ENCODE measurements around the gene PKDREJ.

The PKDREJ gene

GRCh38 chr22:46290121-46290842 is 27.1 kb upstream of the PKDREJ start:
- ATAC-seq (ENCODE audit: low read depth) (no peak), DNase-seq (ENCODE audit: low spot score) (no peak)
- TF ChIP-seq, protein P1, sequence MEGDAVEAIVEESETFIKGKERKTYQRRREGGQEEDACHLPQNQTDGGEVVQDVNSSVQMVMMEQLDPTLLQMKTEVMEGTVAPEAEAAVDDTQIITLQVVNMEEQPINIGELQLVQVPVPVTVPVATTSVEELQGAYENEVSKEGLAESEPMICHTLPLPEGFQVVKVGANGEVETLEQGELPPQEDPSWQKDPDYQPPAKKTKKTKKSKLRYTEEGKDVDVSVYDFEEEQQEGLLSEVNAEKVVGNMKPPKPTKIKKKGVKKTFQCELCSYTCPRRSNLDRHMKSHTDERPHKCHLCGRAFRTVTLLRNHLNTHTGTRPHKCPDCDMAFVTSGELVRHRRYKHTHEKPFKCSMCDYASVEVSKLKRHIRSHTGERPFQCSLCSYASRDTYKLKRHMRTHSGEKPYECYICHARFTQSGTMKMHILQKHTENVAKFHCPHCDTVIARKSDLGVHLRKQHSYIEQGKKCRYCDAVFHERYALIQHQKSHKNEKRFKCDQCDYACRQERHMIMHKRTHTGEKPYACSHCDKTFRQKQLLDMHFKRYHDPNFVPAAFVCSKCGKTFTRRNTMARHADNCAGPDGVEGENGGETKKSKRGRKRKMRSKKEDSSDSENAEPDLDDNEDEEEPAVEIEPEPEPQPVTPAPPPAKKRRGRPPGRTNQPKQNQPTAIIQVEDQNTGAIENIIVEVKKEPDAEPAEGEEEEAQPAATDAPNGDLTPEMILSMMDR (IDR thresholded peaks at IDR 0.05; ENCODE audit: poor library complexity, severe bottlenecking): no peak
- no peak overlapping the region for H3K27ac ChIP-seq (ENCODE audit: poor library complexity, severe bottlenecking)
- peaks cover 7% of the 10 kb centered on the region; the same call in 1 of the 2 replicates for H3K36me3 ChIP-seq (ENCODE audit: low read depth)
- H3K4me1 ChIP-seq (ENCODE audit: insufficient read depth, poor library complexity, severe bottlenecking): no peaks in the 10 kb centered on the region
- H3K4me3 ChIP-seq (ENCODE audit: severe bottlenecking): no peak overlapping the region
- H3K27me3 ChIP-seq (ENCODE audit: insufficient read depth, poor library complexity, severe bottlenecking): no peaks in the 10 kb centered on the region
- H3K9me3 ChIP-seq (ENCODE audit: severe bottlenecking): no peaks in the 10 kb centered on the region

GRCh38 chr22:46289244-46289891 is 26.2 kb upstream of the PKDREJ start:
- TF ChIP-seq, protein P1 (IDR thresholded peaks at IDR 0.05; ENCODE audit: poor library complexity, severe bottlenecking): no peak

DNA sequence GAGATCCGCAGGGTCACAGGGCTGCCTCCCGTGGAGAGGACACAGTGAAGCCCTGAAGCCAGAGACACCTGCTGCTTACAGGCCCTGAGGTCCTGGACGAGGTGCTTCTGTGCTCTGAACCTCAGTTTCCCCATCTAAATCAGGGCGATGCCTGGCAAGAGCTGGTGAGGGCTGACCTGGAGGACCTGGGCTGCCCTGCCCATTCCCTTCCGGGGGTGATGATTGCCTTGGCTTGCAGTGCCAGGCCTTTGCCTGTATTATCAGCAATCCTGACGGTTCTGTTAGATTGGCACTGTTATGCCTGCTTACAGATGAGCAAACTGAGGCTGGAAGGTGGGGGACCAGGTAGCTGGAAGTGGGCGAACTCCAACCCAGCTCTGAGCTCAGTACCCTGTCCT is 25.7 kb upstream of the PKDREJ start:
- DNase-seq (ENCODE audit: low spot score) (no peak), ATAC-seq (ENCODE audit: low read depth) (no peak)
- Histone ChIP-seq H3K4me3 (ENCODE audit: severe bottlenecking) (no peak overlapping the region), H3K27me3 (ENCODE audit: insufficient read depth, poor library complexity, severe bottlenecking) (no peaks in the 10 kb centered on the region), H3K4me1 (ENCODE audit: insufficient read depth, poor library complexity, severe bottlenecking) (no peaks in the 10 kb centered on the region), H3K36me3 (ENCODE audit: low read depth) (peaks cover 18% of the 10 kb centered on the region), H3K9me3 (ENCODE audit: severe bottlenecking) (no peaks in the 10 kb centered on the region), H3K27ac (ENCODE audit: poor library complexity, severe bottlenecking) (no peak overlapping the region)
- TF ChIP-seq, protein P1 (IDR thresholded peaks at IDR 0.05; ENCODE audit: poor library complexity, severe bottlenecking): no peak

More at GRCh38 chr22:46289244-46289891, 26.2 kb upstream of the PKDREJ start:
- H3K4me1 ChIP-seq (ENCODE audit: insufficient read depth, poor library complexity, severe bottlenecking): no peaks in the 10 kb centered on the region
- H3K36me3 ChIP-seq (ENCODE audit: low read depth): peaks cover 13% of the 10 kb centered on the region
- no peak overlapping the region for H3K27ac ChIP-seq (ENCODE audit: poor library complexity, severe bottlenecking)
- no peaks in the 10 kb centered on the region for H3K27me3 ChIP-seq (ENCODE audit: insufficient read depth, poor library complexity, severe bottlenecking)
- ATAC-seq (ENCODE audit: low read depth) (no peak), DNase-seq (ENCODE audit: low spot score) (no peak)
- no peaks in the 10 kb centered on the region for H3K9me3 ChIP-seq (ENCODE audit: severe bottlenecking)
- no peak overlapping the region for H3K4me3 ChIP-seq (ENCODE audit: severe bottlenecking)

DNA sequence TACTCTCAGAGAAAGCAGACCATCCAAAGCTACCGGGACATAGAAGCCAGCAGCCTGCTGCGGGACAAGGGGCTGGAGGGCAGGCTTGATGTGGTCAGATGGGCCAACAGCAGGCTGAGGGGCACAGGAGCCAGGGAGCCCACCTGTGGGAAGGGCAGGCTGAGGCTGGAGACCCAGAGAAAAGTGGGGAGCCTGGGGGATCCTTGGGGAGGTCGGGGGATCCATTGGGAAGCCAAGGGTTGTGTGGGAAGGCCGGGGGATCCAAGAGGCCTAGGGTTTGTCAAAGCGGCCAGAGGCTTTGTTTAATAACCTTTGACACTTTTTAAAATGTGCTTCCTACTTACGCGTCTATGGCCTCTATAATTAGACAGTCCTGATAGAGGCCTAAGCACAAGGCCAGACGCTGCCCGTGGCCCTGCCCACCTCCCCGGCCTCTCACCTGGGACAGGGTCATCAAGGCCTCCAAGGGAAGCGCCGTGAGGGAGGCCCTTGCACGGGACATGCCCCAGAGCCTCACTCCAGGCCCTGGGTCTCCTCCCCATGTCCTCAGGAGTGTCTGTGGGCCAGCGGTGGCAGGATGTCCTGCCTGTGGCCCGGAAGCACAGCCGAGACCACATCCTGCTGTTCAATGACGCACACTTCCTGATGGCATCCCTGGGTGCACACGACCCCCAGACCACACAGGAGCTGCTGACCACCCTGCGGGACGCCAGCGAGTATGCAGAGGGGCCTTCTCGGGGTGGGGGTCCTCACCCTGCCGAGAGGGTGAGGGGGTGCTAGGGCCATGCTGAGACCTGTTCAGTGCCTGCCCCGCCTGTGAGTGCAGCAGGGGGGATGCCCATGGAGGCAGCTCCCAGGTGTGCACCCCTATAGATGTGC is 25.0 kb upstream of the PKDREJ start:
- Histone ChIP-seq H3K27me3 (ENCODE audit: insufficient read depth, poor library complexity, severe bottlenecking) (no peaks in the 10 kb centered on the region), H3K36me3 (ENCODE audit: low read depth) (peaks cover 18% of the 10 kb centered on the region), H3K27ac (ENCODE audit: poor library complexity, severe bottlenecking) (no peak overlapping the region), H3K4me3 (ENCODE audit: severe bottlenecking) (no peak overlapping the region), H3K9me3 (ENCODE audit: severe bottlenecking) (no peaks in the 10 kb centered on the region), H3K4me1 (ENCODE audit: insufficient read depth, poor library complexity, severe bottlenecking) (no peaks in the 10 kb centered on the region)
- ATAC-seq (ENCODE audit: low read depth): no peak
- TF ChIP-seq, protein P1 (IDR thresholded peaks at IDR 0.05; ENCODE audit: poor library complexity, severe bottlenecking): no peak
- no peak for DNase-seq (ENCODE audit: low spot score)

All from RWPE2 (cell line).